Measurements from ENCODE around the gene ATCAY.
"Not testable (repeated sequence)": the region's sequence is repeated elsewhere in the genome, so short reads cannot be mapped to it uniquely, and the experiment has no call there.

The ATCAY gene

GRCh38 chr19:3867971-3868769, 12.3 kb upstream of the ATCAY start:
- TF ChIP-seq EZH2 (IDR thresholded peaks at IDR 0.05; ENCODE audit: borderline replicate concordance, low read depth, low read length, severe bottlenecking): no peak
- TF ChIP-seq, protein P1, sequence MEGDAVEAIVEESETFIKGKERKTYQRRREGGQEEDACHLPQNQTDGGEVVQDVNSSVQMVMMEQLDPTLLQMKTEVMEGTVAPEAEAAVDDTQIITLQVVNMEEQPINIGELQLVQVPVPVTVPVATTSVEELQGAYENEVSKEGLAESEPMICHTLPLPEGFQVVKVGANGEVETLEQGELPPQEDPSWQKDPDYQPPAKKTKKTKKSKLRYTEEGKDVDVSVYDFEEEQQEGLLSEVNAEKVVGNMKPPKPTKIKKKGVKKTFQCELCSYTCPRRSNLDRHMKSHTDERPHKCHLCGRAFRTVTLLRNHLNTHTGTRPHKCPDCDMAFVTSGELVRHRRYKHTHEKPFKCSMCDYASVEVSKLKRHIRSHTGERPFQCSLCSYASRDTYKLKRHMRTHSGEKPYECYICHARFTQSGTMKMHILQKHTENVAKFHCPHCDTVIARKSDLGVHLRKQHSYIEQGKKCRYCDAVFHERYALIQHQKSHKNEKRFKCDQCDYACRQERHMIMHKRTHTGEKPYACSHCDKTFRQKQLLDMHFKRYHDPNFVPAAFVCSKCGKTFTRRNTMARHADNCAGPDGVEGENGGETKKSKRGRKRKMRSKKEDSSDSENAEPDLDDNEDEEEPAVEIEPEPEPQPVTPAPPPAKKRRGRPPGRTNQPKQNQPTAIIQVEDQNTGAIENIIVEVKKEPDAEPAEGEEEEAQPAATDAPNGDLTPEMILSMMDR (IDR thresholded peaks at IDR 0.05; ENCODE audit: borderline replicate concordance, extremely low read depth, low read length, poor library complexity, severe bottlenecking): no peak
- Histone ChIP-seq H3K36me3 (ENCODE audit: insufficient read depth, low read length) (no peaks in the 10 kb centered on the region), H3K79me2 (ENCODE audit: insufficient read depth, low read length) (no peaks in the 10 kb centered on the region), H3K4me1 (ENCODE audit: insufficient read depth, low read length) (no peaks in the 10 kb centered on the region), H3K4me3 (ENCODE audit: low read depth in 1 of 2, low read length in 2 of 2) (no peak overlapping the region), H3K9ac (ENCODE audit: low read depth, low read length) (no peak overlapping the region), H3K4me2 (ENCODE audit: insufficient read depth, low read length) (no peak overlapping the region), H2AFZ (ENCODE audit: low read depth, low read length) (no peak overlapping the region), H3K27me3 (ENCODE audit: insufficient read depth, low read length, poor library complexity) (peaks cover 9% of the 10 kb centered on the region), H3K27ac (ENCODE audit: low read length) (no peak overlapping the region), H3K9me3 (ENCODE audit: insufficient read depth, low read length, severe bottlenecking) (no peaks in the 10 kb centered on the region), H4K20me1 (ENCODE audit: insufficient read depth, low read length) (no peaks in the 10 kb centered on the region; the same call in 1 of the 2 replicates)
- no peak for ATAC-seq (ENCODE audit: insufficient read depth, low read depth)
- DNase-seq: no peak

- Histone ChIP-seq H3K4me1 (ENCODE audit: insufficient read depth, low read length) (no peaks in the 10 kb centered on the region), H4K20me1 (ENCODE audit: insufficient read depth, low read length) (no peaks in the 10 kb centered on the region; the same call in 1 of the 2 replicates), H3K9ac (ENCODE audit: low read depth, low read length) (no peak within 1 kb of the TSS), H3K4me3 (ENCODE audit: low read depth in 1 of 2, low read length in 2 of 2) (no peak within 1 kb of the TSS), H3K27ac (ENCODE audit: low read length) (no peak within 1 kb of the TSS), H3K27me3 (ENCODE audit: insufficient read depth, low read length, poor library complexity) (peaks cover 9% of the 10 kb centered on the region), H3K79me2 (ENCODE audit: insufficient read depth, low read length) (no peaks in the 10 kb centered on the region), H3K36me3 (ENCODE audit: insufficient read depth, low read length) (no peaks in the 10 kb centered on the region), H3K9me3 (ENCODE audit: insufficient read depth, low read length, severe bottlenecking) (no peaks in the 10 kb centered on the region), H2AFZ (ENCODE audit: low read depth, low read length) (no peak within 1 kb of the TSS), H3K4me2 (ENCODE audit: insufficient read depth, low read length) (no peak within 1 kb of the TSS)
- DNase-seq (peak; percentile 26), ATAC-seq (ENCODE audit: insufficient read depth, low read depth) (no peak)
- TF ChIP-seq EZH2 (IDR thresholded peaks at IDR 0.05; ENCODE audit: borderline replicate concordance, low read depth, low read length, severe bottlenecking): no peak
- TF ChIP-seq, protein P1 (IDR thresholded peaks at IDR 0.05; ENCODE audit: borderline replicate concordance, extremely low read depth, low read length, poor library complexity, severe bottlenecking): no peak
Measured at GRCh38 chr19:3868770-3869456, 11.6 kb upstream of the ATCAY start, which contains the start of gene ZFR2. ZFR2 (minus strand) TSS chr19:3869038; CDS start chr19:3869017, 21 bp downstream.

DNA sequence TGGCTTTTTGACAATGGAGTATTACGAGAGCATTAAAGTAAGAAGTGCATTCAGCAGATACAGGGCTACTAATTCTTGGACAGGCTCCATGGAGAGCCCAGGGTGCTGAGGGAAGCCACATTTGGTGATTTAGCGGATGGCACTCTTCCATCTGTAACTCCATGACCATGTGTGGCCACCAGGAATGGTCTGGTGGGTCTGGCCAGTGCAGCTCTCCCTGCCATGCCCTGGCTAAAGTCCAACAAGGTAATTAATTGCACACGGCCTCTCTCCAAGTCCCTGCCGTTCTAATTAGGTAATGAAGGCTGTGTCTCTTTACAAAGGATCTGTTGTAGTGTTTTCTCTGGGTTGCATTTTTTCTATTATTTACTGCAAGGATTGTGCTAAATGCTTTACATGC, 7.3 kb upstream of the ATCAY start:
- Histone ChIP-seq H3K27ac (ENCODE audit: low read length) (no peak overlapping the region), H3K27me3 (ENCODE audit: insufficient read depth, low read length, poor library complexity) (no peaks in the 10 kb centered on the region), H3K36me3 (ENCODE audit: insufficient read depth, low read length) (no peaks in the 10 kb centered on the region), H2AFZ (ENCODE audit: low read depth, low read length) (no peak overlapping the region), H3K4me2 (ENCODE audit: insufficient read depth, low read length) (no peak overlapping the region), H3K4me3 (ENCODE audit: low read depth in 1 of 2, low read length in 2 of 2) (no peak overlapping the region), H3K9ac (ENCODE audit: low read depth, low read length) (no peak overlapping the region), H3K79me2 (ENCODE audit: insufficient read depth, low read length) (no peaks in the 10 kb centered on the region), H3K4me1 (ENCODE audit: insufficient read depth, low read length) (no peaks in the 10 kb centered on the region), H3K9me3 (ENCODE audit: insufficient read depth, low read length, severe bottlenecking) (no peaks in the 10 kb centered on the region), H4K20me1 (ENCODE audit: insufficient read depth, low read length) (no peaks in the 10 kb centered on the region; the same call in 1 of the 2 replicates)
- ATAC-seq (ENCODE audit: insufficient read depth, low read depth) (no peak), DNase-seq (no peak)
- TF ChIP-seq EZH2 (IDR thresholded peaks at IDR 0.05; ENCODE audit: borderline replicate concordance, low read depth, low read length, severe bottlenecking): no peak
- TF ChIP-seq, protein P1 (IDR thresholded peaks at IDR 0.05; ENCODE audit: borderline replicate concordance, extremely low read depth, low read length, poor library complexity, severe bottlenecking): no peak

GRCh38 chr19:3874695-3875094, 5.8 kb upstream of the ATCAY start:
- not testable (repeated sequence) for H2AFZ ChIP-seq (ENCODE audit: low read depth, low read length); H3K36me3 ChIP-seq (ENCODE audit: insufficient read depth, low read length); H4K20me1 ChIP-seq (ENCODE audit: insufficient read depth, low read length); H3K4me3 ChIP-seq (ENCODE audit: low read depth in 1 of 2, low read length in 2 of 2); H3K9me3 ChIP-seq (ENCODE audit: insufficient read depth, low read length, severe bottlenecking); H3K79me2 ChIP-seq (ENCODE audit: insufficient read depth, low read length); H3K27me3 ChIP-seq (ENCODE audit: insufficient read depth, low read length, poor library complexity); ATAC-seq (ENCODE audit: insufficient read depth, low read depth); H3K4me2 ChIP-seq (ENCODE audit: insufficient read depth, low read length); H3K27ac ChIP-seq (ENCODE audit: low read length); H3K4me1 ChIP-seq (ENCODE audit: insufficient read depth, low read length); DNase-seq; H3K9ac ChIP-seq (ENCODE audit: low read depth, low read length)
